GDM1 (cell line): ENCODE measurements around the gene BLMH.

Experiments used
- DNase-seq: peaks from one replicate; lab custom pipeline; 2025; lab: John Stamatoyannopoulos, UW

The BLMH gene

DNA sequence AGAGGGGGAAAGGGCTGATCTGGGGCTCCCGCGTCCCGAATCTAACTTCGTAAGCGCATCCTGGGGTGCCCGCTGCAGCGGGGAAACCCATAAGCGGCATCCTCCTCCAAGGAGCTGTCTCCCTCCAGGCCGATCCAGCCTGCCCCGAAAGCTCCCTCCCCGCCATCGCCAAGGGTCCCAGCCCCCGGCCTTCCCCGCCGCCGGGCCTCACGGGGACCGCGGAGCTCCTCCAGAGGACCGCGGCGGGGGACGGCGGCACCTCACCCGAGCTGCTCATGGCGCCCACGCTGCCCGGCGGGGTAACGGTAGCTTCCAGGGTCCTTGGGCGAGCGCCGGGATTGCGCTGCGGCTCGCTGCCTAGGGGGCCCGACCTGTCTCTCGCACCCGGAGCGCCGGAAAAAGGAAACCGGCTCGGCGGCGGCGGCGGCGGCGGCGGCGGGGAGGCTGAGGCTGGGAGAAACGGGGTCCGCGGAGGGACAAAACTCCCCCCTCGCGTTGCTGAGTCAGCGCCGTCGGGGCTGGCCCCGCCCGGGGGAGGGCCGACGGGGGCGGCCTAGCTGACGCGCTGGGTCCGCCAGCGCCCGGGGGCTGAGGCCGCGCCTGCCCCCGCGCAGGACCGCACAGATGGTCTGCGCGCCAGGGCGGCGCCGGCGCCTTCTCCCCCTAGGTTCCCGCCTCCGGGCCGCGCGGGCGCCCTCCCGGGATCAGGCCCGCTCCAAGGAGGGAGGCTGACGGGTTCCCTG lies at the start of gene BLMH:
TSS of gene BLMH (minus strand) at position 402 of the 743 bp plus-strand sequence. CDS start at position 277, 125 bp downstream.
- DNase-seq: peak; percentile 71

- no peak for DNase-seq
Measured at GRCh38 chr17:30340801-30341356, 49.1 kb upstream of the BLMH start.

DNA sequence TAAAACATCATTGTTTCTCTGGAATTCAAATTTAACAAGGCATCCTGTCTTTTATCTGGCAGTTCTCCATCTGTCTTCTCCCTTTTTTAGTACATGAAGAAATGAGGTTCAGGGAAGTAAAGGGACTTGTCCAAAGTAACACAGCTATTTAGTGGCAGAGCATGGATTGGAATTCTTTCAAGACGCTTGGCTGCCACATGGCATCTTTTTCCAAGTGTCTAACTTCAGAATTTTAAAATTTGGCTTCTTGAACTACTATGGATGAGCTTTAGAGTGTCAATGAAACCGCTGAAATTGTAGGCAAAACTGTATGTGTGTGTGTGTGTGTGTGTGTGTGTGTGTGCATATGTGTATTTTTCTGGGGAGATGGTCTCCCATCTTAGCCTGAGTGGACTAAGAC lies 47.3 kb upstream of the BLMH start:
- no peak for DNase-seq

- DNase-seq: no peak
Measured at GRCh38 chr17:30337393-30337999, 45.8 kb upstream of the BLMH start.

DNA sequence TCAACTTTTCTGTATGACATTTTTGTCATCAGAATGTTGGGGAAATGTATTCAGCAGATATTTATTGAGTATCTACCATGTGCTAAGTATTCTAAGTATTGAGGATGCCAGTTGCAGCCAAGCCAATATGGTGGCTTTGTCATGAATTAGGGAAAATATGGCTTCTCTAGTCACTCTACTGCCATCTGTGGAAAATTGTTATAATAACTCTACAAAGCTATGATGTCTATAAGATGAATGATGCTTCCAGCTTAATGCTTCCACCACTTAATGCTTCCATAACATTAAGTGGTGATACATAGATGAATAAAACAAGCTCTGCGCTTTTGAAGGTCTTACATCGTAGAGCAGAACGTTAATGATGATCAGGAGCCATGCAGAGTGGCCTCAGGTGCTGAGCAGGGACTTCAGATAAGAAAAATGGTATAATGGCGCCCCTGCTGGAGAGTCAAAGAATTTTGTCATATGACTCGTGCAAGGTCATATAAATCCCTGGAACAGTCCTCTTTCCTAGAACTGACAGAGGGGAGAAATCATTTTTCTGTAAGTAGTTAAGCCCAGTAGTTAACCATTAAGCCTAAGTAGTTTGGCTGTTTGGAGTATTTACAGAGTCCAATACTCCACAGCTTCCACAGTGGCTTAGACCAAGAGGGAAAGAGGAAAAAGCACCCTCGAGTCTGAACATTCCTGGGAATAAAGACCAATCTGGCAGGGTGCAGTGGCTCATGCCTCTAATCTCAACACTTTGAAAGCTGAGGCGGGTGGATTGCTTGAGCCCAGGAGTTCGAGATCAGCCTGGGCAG lies 44.8 kb upstream of the BLMH start:
- peak; percentile 59 for DNase-seq

- DNase-seq: no peak
Measured at GRCh38 chr17:30334421-30334820, 42.7 kb upstream of the BLMH start.

- DNase-seq: no peak
Measured at GRCh38 chr17:30333503-30334360, 42.0 kb upstream of the BLMH start, which contains the start of gene TMIGD1. Gene TMIGD1, minus strand, starts transcription at chr17:30334057. Its CDS starts 1,924 bp downstream, at chr17:30332133.

DNA sequence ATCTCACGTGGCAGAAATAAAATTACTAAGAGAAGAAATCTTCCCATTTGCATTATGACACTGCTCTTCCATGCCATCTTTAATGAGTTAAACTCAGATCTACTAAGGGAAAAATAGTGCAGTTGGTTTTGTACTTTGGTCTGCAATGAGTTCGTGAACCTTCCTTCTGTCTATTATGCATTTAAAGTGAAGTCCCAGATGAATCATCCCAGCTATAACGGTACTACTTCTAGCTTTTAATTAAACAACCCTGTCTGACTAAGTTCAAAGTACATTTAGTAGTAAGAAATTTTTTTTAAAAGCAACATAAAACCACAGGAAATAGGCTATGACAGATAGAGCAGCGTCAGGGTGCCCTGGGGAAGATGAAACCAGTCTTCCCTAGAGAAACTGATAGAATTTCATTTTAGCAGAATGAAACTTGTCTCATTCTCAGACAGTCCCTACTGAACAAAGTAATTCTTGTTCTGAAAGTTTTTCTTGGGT lies 40.4 kb upstream of the BLMH start:
- peak; percentile 11 for DNase-seq

DNA sequence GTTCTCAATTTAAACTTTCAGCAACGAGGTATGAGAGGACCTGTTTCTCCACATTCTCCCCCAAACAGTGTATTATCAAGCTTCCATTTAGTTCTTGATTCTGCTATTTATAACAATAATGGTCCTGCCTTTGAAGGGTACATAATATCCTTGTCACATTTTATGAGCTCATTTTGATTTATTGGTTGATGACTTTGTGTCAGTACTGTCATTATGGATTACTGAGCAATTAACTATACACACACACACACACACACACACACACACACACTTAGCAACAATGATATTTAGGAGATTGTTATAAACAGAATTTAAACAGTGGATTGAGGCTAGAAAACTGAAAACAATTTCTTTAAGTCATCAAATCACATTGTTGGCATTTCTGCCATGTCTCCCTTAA lies 35.1 kb upstream of the BLMH start:
- DNase-seq: no peak

- no peak for DNase-seq
Measured at GRCh38 chr17:30324723-30325122, 33.0 kb upstream of the BLMH start.

GRCh38 chr17:30323895-30324319 lies 32.2 kb upstream of the BLMH start:
- DNase-seq: peak; percentile 55

DNA sequence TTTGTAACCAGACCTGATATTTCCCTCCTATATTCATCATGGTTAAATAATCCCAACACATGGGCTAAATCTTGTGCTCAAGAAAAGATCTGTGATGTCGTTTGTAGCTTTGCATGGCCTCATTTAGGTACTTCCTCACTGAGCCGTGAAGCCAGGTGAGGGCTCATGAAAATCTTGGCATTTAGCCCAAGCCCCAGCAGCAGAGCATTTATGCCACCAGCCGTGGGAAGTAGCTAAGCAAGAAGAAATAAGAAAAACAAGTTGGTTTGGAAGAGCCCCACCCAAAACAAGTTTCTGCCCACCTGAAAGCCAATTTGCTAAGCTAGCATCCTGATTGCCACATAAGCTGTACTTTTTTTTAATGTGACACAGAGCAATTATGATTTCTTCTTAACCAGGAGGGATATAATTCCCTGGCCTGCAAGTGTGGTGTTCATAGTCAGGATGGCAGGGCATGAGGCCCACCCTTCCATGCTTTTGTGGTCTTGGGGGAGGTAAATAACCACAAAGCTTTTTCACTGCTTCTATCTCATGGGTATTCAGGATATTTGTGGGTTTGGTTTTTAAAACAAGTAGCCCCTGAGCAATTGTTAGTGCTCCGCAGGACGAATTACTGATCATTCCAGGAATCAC lies 31.6 kb upstream of the BLMH start:
- peak; percentile 20 for DNase-seq

DNA sequence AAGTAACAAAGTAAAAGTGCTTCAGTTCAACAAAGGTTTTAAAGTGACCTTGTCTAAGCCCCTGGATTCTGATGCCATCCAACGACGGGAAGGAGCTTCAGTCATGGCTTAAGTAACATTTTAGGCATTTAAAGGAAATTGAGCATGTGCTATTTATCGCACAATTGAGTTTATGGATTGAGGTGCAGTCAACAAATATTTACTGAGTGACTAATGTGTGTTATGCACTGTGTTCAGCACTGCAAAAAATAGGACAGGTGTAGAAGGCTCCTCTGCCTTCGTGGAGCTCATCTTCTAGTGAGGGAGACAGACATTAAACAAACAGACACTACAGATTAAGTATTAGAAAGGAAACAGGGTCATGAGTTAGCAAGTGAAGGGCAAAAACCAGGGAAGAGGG lies 29.6 kb upstream of the BLMH start:
- no peak for DNase-seq

DNA sequence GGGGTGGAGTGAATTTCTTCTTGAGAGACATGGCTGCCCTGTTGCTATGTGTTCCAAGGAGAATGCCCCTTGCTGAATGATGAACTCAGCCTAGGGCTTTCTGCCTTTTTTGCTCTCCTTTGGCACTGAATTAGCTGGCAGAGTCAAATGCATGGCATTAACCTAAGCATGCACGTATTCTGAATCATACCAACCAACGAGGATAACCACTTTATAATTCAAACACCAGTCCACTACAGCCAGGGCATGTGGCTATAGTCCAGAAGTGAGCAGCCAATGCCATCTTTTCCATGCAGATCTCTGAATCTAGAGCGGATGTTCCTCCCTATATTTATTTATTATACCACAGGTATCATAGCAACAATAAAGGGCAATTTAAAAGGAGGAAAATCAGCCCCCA lies 26.4 kb upstream of the BLMH start:
- DNase-seq: no peak

DNA sequence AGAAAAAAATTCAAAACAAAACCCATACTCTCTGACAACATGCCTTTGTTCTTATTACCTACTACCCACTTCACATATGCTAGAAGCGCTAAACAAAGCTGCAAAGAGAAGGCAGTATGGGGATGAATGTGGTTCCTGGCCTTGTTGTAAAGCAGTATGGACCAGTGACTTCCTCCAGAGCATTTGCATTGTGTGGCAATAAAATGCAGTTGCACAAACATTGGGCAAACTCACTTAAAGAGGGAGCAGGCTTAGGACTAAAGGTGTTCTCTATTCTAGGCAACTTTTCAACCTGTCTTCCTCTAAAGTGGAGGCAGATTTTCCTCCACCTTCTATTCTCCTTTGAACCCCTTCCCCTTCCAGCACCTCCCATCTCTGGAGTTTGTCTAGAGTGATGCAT lies 25.0 kb upstream of the BLMH start:
- no peak for DNase-seq

DNA sequence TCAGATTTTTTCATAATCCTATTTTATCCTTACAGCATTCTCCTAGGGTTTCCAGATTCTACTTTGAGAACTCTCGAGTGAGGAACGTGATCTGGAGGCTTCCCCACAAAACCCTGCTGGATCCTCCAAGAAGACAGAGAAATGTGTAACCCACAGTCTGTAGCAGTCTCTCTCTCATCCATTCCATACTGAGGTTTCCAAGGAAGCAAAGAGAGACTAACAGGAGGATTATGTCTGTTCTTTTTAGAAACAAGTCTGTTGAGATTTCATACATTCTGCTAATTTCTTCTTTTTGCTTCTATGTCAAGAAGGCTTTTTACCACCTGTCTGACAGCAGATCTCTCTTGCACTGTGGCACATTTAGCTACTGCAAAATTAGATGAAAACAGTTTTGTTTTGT lies 23.4 kb upstream of the BLMH start:
- DNase-seq: no peak

GRCh38 chr17:30314474-30314873 lies 22.7 kb upstream of the BLMH start:
- no peak for DNase-seq

GRCh38 chr17:30312226-30312625 lies 20.5 kb upstream of the BLMH start:
- DNase-seq: no peak

- DNase-seq: no peak
Measured at GRCh38 chr17:30310562-30310961, 18.8 kb upstream of the BLMH start.

DNA sequence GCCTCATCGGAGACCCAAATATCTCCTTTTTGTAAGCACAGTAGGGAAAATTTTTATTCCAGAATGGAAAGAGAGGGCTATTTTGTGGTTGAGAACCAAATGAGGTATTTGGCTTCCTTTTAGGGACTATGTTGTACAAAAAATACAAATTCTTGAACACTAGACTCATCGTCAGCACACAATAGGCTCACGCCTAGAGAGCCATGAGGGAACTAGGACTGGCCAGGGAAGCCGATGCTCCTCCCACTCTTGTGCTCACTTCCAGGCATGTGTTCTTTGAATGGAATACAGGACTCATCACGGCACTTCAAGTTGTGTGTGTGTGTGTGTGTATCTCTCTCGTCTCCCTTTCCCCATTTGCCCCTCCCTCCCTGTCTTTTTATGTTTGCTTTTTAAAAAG lies 17.8 kb upstream of the BLMH start:
- no peak for DNase-seq

DNA sequence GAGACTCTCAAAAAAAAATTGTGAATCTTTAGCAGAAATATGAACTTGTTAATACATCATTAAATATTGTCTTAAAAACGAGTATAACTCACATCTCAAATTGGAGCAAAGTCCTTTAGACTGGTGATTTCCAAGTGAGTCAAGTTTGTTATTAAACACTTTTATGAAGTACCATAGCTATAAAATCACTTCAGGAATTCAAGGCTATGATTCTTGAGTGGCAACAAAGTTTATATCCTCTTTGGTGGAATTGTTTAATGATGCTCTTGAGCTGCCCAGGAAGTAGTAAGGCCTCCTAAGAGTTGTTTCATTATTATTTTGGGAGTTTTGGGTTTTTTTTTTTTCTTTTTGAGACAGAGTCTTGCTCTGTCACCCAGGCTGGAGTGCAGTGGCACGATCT lies 16.7 kb upstream of the BLMH start:
- DNase-seq: no peak
